ENCODE results near the gene TLCD3B. TPM values are rescaled to one million over a fixed set of nuclear protein-coding genes. Genes with fewer than 3 reads are reported as not detected.

TLCD3B gene
- total RNA-seq, result under 1 TPM in 1 of 7 donors, not detected in 6; 0.15 TPM
- polyA plus RNA-seq, result not detected
- long read RNA-seq, donor 1, result 0 reads
- long read RNA-seq, donor 2, result 0 reads
- long read RNA-seq, donor 3, result 0 reads

- H3K27me3 ChIP-seq, result peaks cover 3% of the 10 kb centered on the region
- DNase-seq, result no peak
- 2 to 3% (median 2%) methylated on average over 25 to 27 of the region's 27 CpGs for WGBS, 3 donors
- H3K36me3 ChIP-seq, result no peaks in the 10 kb centered on the region
- no peak within 1 kb of the TSS for H3K27ac ChIP-seq
- no peaks in the 10 kb centered on the region for H3K4me1 ChIP-seq (ENCODE audit: insufficient read depth)
- intact Hi-C loops (cut with DNase I), result loop anchor here in 1 of 4 donors (10.0 kb wide), 1 partner anchor 336 kb away; no protein-coding TSS in a partner anchor
- TF ChIP-seq EP300 (IDR thresholded peaks at IDR 0.05) (no peak), POLR2A (IDR thresholded peaks at IDR 0.05) (no peak), CTCF (IDR thresholded peaks at IDR 0.05) (no peak)
- no peak within 1 kb of the TSS for H3K4me3 ChIP-seq
- H3K9me3 ChIP-seq, result no peaks in the 10 kb centered on the region
Observed at GRCh38 chr16:30030841-30031413, at the start of gene TLCD3B. TLCD3B (minus strand) TSS chr16:30031271; CDS start chr16:30030527, 744 bp downstream.

- 83 to 88% (median 84%) methylated on average over 7 of the region's 7 CpGs for WGBS, 3 donors
- Histone ChIP-seq H3K36me3 (no peaks in the 10 kb centered on the region), H3K9me3 (no peaks in the 10 kb centered on the region), H3K27me3 (no peaks in the 10 kb centered on the region), H3K4me3 (no peak overlapping the region), H3K27ac (no peak overlapping the region), H3K4me1 (ENCODE audit: insufficient read depth) (peaks cover 5% of the 10 kb centered on the region)
- TF ChIP-seq POLR2A (IDR thresholded peaks at IDR 0.05), result no peak
- TF ChIP-seq CTCF (IDR thresholded peaks at IDR 0.05), result no peak
- TF ChIP-seq EP300 (IDR thresholded peaks at IDR 0.05), result no peak
- intact Hi-C loops (cut with DNase I), result no loop called here
- no peak for DNase-seq
Observed at GRCh38 chr16:30079480-30079879, 48.4 kb upstream of the TLCD3B start.

GRCh38 chr16:30078744-30079143 lies 47.7 kb upstream of the TLCD3B start:
- no peak overlapping the region for H3K27ac ChIP-seq
- intact Hi-C loops (cut with DNase I), result no loop called here
- 70 to 84% (median 71%) methylated on average over 7 of the region's 7 CpGs for WGBS, 3 donors
- TF ChIP-seq EP300 (IDR thresholded peaks at IDR 0.05) (no peak), POLR2A (IDR thresholded peaks at IDR 0.05) (no peak), CTCF (IDR thresholded peaks at IDR 0.05) (no peak)
- DNase-seq, result no peak
- no peak overlapping the region for H3K4me3 ChIP-seq
- no peaks in the 10 kb centered on the region for H3K9me3 ChIP-seq
- no peaks in the 10 kb centered on the region for H3K36me3 ChIP-seq
- no peaks in the 10 kb centered on the region for H3K27me3 ChIP-seq
- peaks cover 5% of the 10 kb centered on the region for H3K4me1 ChIP-seq (ENCODE audit: insufficient read depth)

GRCh38 chr16:30077656-30078055 lies 46.6 kb upstream of the TLCD3B start:
- no peaks in the 10 kb centered on the region for H3K9me3 ChIP-seq
- TF ChIP-seq CTCF (IDR thresholded peaks at IDR 0.05), result no peak
- TF ChIP-seq POLR2A (IDR thresholded peaks at IDR 0.05), result no peak
- no peak for TF ChIP-seq EP300 (IDR thresholded peaks at IDR 0.05)
- no peaks in the 10 kb centered on the region for H3K36me3 ChIP-seq
- intact Hi-C loops (cut with DNase I), result no loop called here
- WGBS, 3 donors, result 71 to 78% (median 74%) methylated on average over 6 of the region's 6 CpGs
- H3K27me3 ChIP-seq, result no peaks in the 10 kb centered on the region
- H3K4me1 ChIP-seq (ENCODE audit: insufficient read depth), result peaks cover 5% of the 10 kb centered on the region
- H3K4me3 ChIP-seq, result no peak overlapping the region
- no peak overlapping the region for H3K27ac ChIP-seq
- DNase-seq, result no peak
